ENCODE measurements around the gene MALRD1. TPM values are rescaled to one million over a fixed set of nuclear protein-coding genes. Genes with fewer than 3 reads are reported as not detected.

MALRD1 gene
- total RNA-seq, 1 experiment from 2014 or later: not detected

GRCh38 chr10:19469521-19469920 lies 420.9 kb downstream of the MALRD1 start:
- no peak overlapping the region for H3K4me3 ChIP-seq (ENCODE audit: low read depth in 2 of 2, low read length in 2 of 2)
- H3K9me3 ChIP-seq (ENCODE audit: control insufficient read depth, insufficient read depth, low read depth, low read length): no peaks in the 10 kb centered on the region
- intact Hi-C loops (cut with micrococcal nuclease; ENCODE audit: unreplicated experiment): no loop called here
- no TSS peak for BruUV-seq (replicated peaks)
- H3K4me1 ChIP-seq (ENCODE audit: control insufficient read depth, insufficient read depth, low read length): no peaks in the 10 kb centered on the region
- in situ Hi-C loops (cut with HindIII; ENCODE audit: low pct_unique_long_range_greater_than_20kb, low sequenced_read_pairs): no loop called here
- ChIA-PET CTCF (no interaction called here), POLR2A (no interaction called here)
- no peak for TF ChIP-seq POLR2AphosphoS5 (IDR thresholded peaks at IDR 0.05; ENCODE audit: low read depth, low read length)
- H3K36me3 ChIP-seq (ENCODE audit: control insufficient read depth, insufficient read depth, low read length): no peaks in the 10 kb centered on the region
- no peaks in the 10 kb centered on the region for H3K27me3 ChIP-seq (ENCODE audit: control insufficient read depth, insufficient read depth, low read length)
- DNase-seq (ENCODE audit: low read depth, low spot score): no peak
- ATAC-seq: no peak
- no peak overlapping the region for H3K27ac ChIP-seq (ENCODE audit: low read length)

DNA sequence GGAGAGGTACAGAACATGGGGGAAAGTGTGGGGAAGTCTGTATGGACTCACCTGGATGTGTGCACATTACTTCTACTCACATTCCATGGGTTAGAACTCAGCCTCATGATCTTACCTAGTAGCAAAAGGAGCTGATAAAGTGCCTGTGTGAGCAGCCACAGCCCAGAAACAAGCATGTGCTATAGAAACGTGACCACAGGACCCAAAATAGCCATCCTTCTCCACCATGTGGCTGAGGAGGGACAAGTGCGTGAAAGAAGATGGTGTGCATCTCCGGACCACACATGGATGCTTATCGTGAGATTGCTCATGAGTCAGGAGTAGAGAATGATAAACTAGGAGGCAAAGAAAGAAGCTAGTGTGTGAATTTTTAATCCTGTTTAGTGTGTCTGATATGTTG lies 431.3 kb downstream of the MALRD1 start:
- Histone ChIP-seq H3K36me3 (ENCODE audit: control insufficient read depth, insufficient read depth, low read length) (no peaks in the 10 kb centered on the region), H3K4me1 (ENCODE audit: control insufficient read depth, insufficient read depth, low read length) (no peaks in the 10 kb centered on the region), H3K27ac (ENCODE audit: low read length) (no peak overlapping the region), H3K9me3 (ENCODE audit: control insufficient read depth, insufficient read depth, low read depth, low read length) (no peaks in the 10 kb centered on the region), H3K4me3 (ENCODE audit: low read depth in 2 of 2, low read length in 2 of 2) (no peak overlapping the region), H3K27me3 (ENCODE audit: control insufficient read depth, insufficient read depth, low read length) (no peaks in the 10 kb centered on the region)
- DNase-seq (ENCODE audit: low read depth, low spot score): no peak
- in situ Hi-C loops (cut with HindIII; ENCODE audit: low pct_unique_long_range_greater_than_20kb, low sequenced_read_pairs): no loop called here
- ChIA-PET POLR2A (no interaction called here), CTCF (no interaction called here)
- TF ChIP-seq REST (IDR thresholded peaks at IDR 0.05; ENCODE audit: insufficient read depth in 1 of 2, low read depth in 2 of 2, low read length in 1 of 2) (no peak), TCF7L2 (IDR thresholded peaks at IDR 0.05; ENCODE audit: low read depth, low read length) (no peak), CTCF (IDR thresholded peaks at IDR 0.05) (no peak), POLR2AphosphoS5 (IDR thresholded peaks at IDR 0.05; ENCODE audit: low read depth, low read length) (no peak), SIN3A (IDR thresholded peaks at IDR 0.05; ENCODE audit: borderline replicate concordance, insufficient read depth, low read depth, low read length) (no peak)
- no TSS peak for BruUV-seq (replicated peaks)
- intact Hi-C loops (cut with micrococcal nuclease; ENCODE audit: unreplicated experiment): no loop called here
- ATAC-seq: no peak

- ChIA-PET POLR2A (no interaction called here), CTCF (no interaction called here)
- H3K36me3 ChIP-seq (ENCODE audit: control insufficient read depth, insufficient read depth, low read length): no peaks in the 10 kb centered on the region
- H3K4me3 ChIP-seq (ENCODE audit: low read depth in 2 of 2, low read length in 2 of 2): no peak overlapping the region
- no peaks in the 10 kb centered on the region for H3K27me3 ChIP-seq (ENCODE audit: control insufficient read depth, insufficient read depth, low read length)
- intact Hi-C loops (cut with micrococcal nuclease; ENCODE audit: unreplicated experiment) (no loop called here), in situ Hi-C loops (cut with HindIII; ENCODE audit: low pct_unique_long_range_greater_than_20kb, low sequenced_read_pairs) (no loop called here)
- no peak overlapping the region for H3K27ac ChIP-seq (ENCODE audit: low read length)
- no peak for DNase-seq (ENCODE audit: low read depth, low spot score)
- TF ChIP-seq POLR2AphosphoS5 (IDR thresholded peaks at IDR 0.05; ENCODE audit: low read depth, low read length): no peak
- TF ChIP-seq SIN3A (IDR thresholded peaks at IDR 0.05; ENCODE audit: borderline replicate concordance, insufficient read depth, low read depth, low read length): no peak
- TF ChIP-seq CTCF (IDR thresholded peaks at IDR 0.05): no peak
- no peak for TF ChIP-seq REST (IDR thresholded peaks at IDR 0.05; ENCODE audit: insufficient read depth in 1 of 2, low read depth in 2 of 2, low read length in 1 of 2)
- TF ChIP-seq TCF7L2 (IDR thresholded peaks at IDR 0.05; ENCODE audit: low read depth, low read length): no peak
- no TSS peak for BruUV-seq (replicated peaks)
- H3K4me1 ChIP-seq (ENCODE audit: control insufficient read depth, insufficient read depth, low read length): no peaks in the 10 kb centered on the region
- no peak for ATAC-seq
- no peaks in the 10 kb centered on the region for H3K9me3 ChIP-seq (ENCODE audit: control insufficient read depth, insufficient read depth, low read depth, low read length)
Observed at GRCh38 chr10:19480353-19480752, 431.8 kb downstream of the MALRD1 start.

All from Panc1 (cell line).